ENCODE measurements around the gene NTNG2. TPM values are rescaled to one million over a fixed set of nuclear protein-coding genes. Genes with fewer than 3 reads are reported as not detected.
A peak's percentile ranks its signal among the peaks of the same experiment; 100 is the strongest.
"Not testable (repeated sequence)": the region's sequence is repeated elsewhere in the genome, so short reads cannot be mapped to it uniquely, and the experiment has no call there.

Gene NTNG2
- total RNA-seq, 1 donor from 2014 or later: 2.2 TPM

DNA sequence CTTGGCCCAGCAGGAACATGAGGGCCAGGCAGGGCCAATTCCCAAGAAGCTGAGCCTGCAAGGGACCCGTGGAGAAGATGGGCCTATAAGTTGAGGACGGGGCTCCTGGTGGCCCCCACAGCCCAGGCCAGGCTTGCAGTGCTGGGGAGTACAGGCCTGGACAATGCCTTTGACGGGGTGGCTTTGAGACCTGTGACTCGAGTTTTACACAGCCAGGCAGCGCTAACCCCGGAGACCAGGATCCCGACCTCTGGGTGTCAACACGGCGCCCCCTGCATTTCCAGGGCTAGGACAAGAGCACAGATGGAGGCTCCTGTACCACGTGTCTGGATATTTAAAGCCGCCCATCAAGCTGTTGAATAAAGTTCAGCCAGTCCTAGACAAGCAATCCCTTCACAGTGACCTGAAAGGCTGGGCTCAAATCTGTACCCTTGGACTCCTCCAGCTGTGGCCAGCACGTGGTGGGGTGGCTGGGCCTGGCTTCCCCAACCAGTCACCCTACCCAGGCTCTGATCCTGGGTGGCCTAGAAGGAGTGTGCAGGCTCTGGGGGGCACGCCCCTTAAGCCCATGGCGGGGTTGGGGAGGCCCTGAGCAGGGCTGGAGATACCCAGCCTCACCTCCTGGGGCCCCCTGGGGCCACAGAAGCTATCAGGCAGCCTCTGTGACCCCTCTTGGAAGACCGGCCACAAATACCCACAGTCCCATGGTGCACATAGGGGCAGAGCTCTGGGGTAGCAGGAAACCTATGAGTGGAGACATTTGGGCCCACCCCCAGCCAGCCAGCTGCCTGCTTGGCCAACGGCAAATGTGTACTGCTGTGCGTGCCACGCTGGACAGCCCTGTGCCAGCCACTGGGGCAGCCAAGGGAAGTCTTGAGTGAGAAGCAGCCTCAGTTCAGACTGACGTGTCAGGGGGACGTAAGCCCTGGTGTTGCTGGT lies 88.7 kb downstream of the NTNG2 start:
- no peak for DNase-seq (ENCODE audit: low spot score)

DNA sequence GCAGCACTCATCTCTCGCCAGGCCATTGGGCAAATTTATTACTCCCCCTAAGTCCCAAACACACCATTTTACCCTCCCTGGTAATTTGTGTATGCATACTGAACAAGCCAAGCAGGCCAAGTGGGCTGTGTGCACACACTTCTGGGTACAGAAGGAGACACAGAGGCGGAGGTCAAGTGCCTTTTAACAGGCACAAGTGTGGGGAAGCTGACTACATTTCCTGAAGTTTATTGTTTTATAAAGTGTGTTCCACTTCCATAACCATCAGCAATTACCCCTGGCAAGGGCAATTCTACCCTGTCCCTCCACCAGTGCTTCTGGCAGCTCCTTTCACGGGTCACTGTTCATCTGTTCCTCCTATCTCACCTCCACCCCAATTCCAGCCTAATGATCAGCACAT lies 99.0 kb downstream of the NTNG2 start:
- DNase-seq (ENCODE audit: low spot score): no peak

DNA sequence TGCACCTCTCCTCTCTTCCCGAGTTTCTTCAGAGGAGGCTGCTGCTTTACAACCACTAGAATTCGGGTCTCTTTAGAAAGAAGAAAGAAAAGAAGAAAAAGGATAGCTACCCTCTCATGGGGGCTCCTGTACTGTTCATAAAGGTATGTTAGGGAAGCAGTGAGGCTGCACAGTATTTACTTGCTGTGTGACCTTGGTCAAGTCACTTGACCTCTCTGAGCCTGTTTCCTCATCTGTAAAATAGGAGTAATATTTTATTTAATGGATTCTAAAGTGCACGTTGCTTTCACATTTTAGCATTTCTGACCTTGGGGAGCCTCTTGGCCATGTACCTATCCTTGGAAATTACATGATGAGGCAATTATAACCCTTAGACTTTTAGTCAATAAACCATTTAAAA lies 104.2 kb downstream of the NTNG2 start:
- DNase-seq (ENCODE audit: low spot score): no peak

DNA sequence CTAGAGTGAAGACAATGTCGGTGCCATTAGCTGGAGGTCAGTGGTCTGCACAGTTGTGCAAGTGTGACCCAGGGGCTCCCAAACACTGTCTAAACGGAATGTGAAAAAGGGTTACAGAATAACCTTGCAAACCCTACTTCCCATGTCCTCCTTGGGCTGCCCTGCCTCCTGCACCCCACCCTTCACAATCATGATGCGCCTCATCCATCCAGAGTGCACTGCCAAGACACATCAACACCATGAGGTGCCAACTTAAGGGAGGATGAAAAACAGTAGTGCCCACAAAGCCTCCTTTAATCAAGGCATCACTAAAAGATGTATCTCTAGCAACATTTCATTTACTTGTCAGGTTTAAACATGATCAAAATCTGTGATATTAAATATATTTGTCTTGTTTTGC lies 105.8 kb downstream of the NTNG2 start:
- DNase-seq (ENCODE audit: low spot score): no peak

DNA sequence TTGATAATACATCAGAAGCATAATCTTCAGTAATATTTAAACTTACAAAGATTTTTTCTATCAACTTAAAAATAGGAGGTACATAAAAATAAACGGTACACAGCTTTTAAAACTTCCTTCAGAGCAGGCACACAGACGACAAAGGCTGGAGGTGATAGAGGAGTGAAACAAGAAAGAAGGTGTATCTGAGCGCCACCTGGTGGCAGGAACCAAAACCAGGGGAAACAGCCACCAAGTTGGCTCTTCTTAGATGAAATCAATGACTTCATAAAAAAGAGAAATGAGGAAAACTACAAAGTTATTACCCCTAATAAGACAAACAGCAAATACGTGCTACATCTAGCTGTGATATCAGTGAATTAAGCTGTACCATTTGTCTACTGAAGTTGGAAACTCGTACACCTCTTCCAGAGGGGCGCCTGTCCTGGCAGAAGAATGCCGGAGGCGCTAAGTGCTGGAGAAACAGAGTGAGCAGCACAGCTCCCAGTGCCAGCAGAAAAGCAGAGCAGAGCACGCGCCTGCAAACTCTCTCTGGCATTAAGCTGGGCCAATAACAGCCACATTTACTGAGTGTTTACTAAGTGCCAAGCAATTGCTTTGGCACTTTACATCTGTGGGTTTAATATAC lies 107.0 kb downstream of the NTNG2 start:
- DNase-seq (ENCODE audit: low spot score): peak; percentile 69

DNA sequence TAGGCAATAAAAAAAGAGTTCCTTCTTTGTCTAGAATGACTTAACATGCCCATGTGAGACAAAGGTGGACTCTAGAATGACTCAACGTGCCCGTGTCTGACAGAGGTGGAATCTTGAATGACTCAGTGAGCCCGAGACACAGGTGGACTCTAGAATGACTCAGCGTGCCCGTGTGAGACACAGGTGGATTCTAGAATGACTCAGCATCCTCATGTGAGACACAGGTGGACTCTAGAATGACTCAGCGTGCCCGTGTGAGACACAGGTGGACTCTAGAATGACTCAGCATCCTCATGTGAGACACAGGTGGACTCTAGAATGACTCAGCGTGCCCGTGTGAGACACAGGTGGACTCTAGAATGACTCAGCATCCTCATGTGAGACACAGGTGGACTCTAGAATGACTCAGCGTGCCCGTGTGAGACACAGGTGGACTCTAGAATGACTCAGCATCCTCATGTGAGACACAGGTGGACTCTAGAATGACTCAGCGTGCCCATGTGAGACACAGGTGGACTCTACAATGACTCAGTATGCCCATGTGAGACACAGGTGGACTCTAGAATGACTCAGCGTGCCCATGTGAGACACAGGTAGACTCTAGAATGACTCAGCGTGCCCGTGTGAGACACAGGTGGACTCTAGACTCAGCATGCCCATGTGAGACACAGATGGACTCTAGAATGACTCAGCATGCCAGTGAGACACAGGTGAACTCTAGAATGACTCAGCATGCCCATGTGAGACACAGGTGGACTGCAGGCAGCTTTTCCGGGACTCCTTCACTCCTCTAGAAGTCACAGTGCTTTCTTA lies 108.1 kb downstream of the NTNG2 start:
- not testable (repeated sequence) for DNase-seq (ENCODE audit: low spot score)

DNA sequence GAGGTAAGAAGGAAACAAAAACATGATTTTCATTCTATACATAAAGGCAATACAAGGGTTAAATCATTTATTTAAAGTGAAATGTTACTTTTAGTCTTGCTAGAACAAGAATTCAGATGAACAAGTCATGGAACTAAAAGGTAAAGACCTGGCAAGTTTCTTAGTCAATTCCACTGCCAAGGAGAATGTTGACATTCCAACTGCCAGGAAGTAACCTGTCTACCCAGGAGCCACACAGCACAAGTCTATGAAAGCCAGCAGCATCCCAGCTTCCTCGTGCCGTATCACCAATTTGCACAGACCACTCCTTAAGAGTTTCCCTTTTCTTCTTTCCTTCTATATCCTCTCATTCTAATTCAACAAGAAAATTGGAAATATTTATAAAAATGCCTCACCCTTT lies 113.0 kb downstream of the NTNG2 start:
- no peak for DNase-seq (ENCODE audit: low spot score)

DNA sequence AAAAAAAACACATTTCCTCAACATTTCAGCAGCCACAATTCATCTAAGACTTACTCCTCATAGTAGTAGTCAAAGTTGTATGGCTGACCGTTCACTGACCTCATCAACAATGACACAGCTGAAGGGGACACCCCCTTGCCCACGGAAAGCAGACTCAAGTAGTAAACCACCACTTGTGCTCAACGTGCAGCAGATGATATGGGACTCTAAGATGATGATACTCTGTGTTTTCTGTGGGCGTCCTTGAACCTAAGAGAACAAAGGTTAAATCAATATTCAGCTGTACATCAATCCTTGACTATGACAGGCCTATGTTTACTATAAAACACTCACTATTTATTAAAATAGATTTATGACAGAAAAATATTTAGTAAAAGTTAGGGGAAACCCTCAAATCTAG lies 121.3 kb downstream of the NTNG2 start:
- DNase-seq (ENCODE audit: low spot score): no peak

DNA sequence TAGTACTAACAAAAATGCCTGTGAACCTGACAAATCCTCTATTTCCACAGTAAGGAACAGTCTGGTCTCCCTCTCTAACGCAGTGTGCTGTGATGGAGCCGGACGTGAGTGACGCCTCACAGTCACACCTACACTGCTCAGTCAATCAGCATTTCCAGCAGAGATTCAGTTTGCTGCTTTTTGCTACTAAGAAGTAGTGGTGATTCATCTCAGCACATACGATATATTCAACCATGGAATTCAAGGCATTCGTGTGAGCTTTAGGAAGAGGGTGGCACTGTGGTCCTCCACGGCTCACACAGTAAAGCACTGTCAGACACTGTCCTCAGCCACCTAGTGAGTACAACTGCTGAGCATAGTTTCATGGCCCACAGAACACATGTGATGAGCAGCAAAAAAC lies 122.0 kb downstream of the NTNG2 start:
- no peak for DNase-seq (ENCODE audit: low spot score)

DNA sequence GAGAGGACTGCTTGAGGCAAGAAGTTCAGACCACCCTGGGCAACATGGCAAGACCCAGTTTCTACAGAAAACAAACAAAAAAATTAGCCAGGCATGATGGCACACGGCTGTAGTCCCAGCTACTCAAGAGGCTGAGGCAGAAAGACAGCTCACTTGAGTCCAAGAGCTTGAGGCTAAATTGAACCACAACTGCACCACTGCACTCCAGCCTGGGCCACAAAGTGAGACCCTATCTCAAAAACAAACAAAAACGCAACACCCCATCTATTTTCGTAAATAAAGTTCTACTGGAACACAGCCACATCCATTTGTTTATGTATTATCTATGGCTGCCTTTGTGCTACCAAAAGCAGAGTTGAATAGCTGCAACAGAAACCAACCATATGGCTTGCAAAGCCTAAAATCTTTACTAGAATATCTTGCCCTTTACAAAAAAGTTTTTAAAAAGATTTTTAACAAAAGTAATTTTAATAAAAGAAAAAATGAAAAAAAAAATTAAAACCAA lies 125.5 kb downstream of the NTNG2 start:
- DNase-seq (ENCODE audit: low spot score): no peak

DNA sequence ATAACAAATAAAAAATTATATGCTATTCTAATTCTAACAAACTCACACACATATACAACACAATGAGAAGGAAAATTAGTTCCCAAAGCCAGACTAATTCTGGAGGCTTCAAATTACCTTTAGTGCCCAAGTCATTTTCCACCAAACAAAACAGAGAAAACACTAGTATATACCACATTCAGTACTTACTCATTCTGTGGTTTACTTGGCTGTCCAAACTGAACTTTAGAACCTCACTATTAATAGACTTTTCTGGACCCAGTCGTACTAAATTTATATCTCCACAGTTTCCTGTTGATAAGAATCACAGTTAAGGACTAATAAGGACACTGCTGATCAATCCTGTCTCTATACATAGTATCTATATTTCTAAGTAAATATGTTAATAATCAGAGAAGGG lies 126.5 kb downstream of the NTNG2 start:
- DNase-seq (ENCODE audit: low spot score): no peak

DNA sequence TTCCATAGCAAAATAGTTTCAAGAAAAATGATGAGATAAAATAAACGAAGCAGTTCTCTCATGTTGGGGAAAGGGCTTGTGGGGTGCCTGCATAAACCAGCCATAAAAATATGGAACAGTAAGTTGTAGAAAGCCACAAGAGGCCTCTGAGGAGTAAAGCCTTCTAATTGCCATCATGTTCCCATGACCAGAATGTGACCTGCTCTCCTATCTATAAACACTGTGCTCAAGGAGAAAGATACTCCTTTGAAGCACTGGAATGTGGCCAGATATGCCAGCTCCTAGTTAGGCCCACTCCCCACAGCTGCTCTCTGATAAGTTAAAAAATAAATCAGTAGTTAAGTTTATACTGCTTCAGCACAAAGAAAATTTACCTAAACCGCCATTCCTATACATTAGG lies 127.1 kb downstream of the NTNG2 start:
- DNase-seq (ENCODE audit: low spot score): no peak

DNA sequence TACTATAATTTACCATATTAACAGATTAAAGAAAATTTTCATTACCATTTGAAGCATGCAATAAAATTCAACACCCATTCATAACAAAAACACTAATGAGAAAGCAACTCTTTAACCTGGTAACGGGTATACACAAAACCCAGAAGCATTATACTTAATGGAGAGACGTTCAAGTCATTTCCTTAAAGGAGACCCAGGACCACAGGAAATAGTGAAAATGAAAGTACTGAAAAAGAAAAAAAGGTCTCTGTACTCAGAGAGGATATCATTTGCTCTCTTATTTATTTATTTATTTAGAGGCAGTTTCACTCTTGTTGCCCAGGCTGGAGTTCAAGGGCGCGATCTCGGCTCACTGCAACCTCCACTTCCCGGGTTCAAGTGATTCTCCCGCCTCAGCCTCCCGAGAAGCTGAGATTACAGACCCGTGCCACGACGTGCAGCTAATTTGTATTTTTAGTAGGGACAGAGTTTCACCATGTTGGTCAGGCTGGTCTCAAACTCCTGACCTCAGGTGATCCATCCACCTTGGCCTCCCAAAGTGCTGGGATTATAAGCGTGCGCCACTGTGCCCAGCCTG lies 131.4 kb downstream of the NTNG2 start:
- no peak for DNase-seq (ENCODE audit: low spot score)

Other genes with a start within 250 kb of the NTNG2 start
- gene MED27, start 82.2 kb upstream of the NTNG2 start, total RNA-seq: 25.9 TPM
- 67.6 TPM for gene SETX, start 192.9 kb downstream of the NTNG2 start, total RNA-seq
- gene TTF1, start 244.8 kb downstream of the NTNG2 start, total RNA-seq: 13.1 TPM
- not detected for gene CFAP77, start 248.2 kb downstream of the NTNG2 start, total RNA-seq

All from ureter (tissue), 1 donor.